Neural cell (in vitro differentiated cells): ENCODE data around the gene PLXNC1. TPM values are rescaled to one million over a fixed set of nuclear protein-coding genes. Genes with fewer than 3 reads are reported as not detected.

Source experiments
- H2AFZ ChIP-seq: fragments of 200-600, 300-800 bp; sonication (generic), shearing (Covaris generic); 2 replicates; pipeline ENCODE4 v1.6.0; 2014; ENCODE audit warnings: low read depth, mild to moderate bottlenecking, antibody characterized with exemption, low read length, moderate library complexity
- H3F3A ChIP-seq: fragments of 200-600 bp; shearing (Covaris generic); 2 replicates; pipeline ENCODE4 v1.6.1; 2016; ENCODE audit warnings: mild to moderate bottlenecking, moderate library complexity, mixed read lengths, antibody characterized with exemption, low read length; ENCODE audit not compliant: insufficient read depth, poor library complexity, severe bottlenecking
- H3K27ac ChIP-seq: fragments of 200-600, 300-800 bp; sonication (generic), shearing (Covaris generic); 2 replicates; pipeline ENCODE4 v1.5.1; 2014; ENCODE audit warnings: mild to moderate bottlenecking, low read length, moderate library complexity
- H3K27me3 ChIP-seq: fragments of 300-800, 200-600 bp; sonication (generic), shearing (Covaris generic); 2 replicates; pipeline ENCODE4 v1.6.0; 2014; ENCODE audit warnings: mild to moderate bottlenecking, low read depth, low read length, moderate library complexity; ENCODE audit not compliant: insufficient read depth
- H3K36me3 ChIP-seq: fragments of 300-800, 200-600 bp; sonication (generic), shearing (Covaris generic); 2 replicates; pipeline ENCODE4 v1.5.1; 2014; ENCODE audit warnings: mild to moderate bottlenecking, antibody characterized with exemption, low read length, moderate library complexity; ENCODE audit not compliant: insufficient read depth
- H3K4me2 ChIP-seq: fragments of 300-800, 200-600 bp; sonication (generic), shearing (Covaris generic); 2 replicates; pipeline ENCODE4 v1.6.0; 2014; ENCODE audit warnings: mild to moderate bottlenecking, low read length
- H3K4me3 ChIP-seq: fragments of 300-800, 200-600 bp; sonication (generic), shearing (Covaris generic); 2 replicates; pipeline ENCODE4 v1.5.1; 2014; ENCODE audit warnings: mild to moderate bottlenecking, low read length, moderate library complexity
- H3K79me2 ChIP-seq: fragments of 200-600 bp; shearing (Covaris generic); replicated peaks from 2 replicates; pipeline ENCODE4 v1.6.0; 2014; ENCODE audit warnings: mild to moderate bottlenecking, low read length, moderate library complexity; ENCODE audit not compliant: insufficient read depth
- H3K9ac ChIP-seq: fragments of 300-800, 200-600 bp; sonication (generic), shearing (Covaris generic); 2 replicates; pipeline ENCODE4 v1.6.1; 2016; ENCODE audit warnings: mild to moderate bottlenecking, low read length, mixed read lengths
- H3K9me2 ChIP-seq: fragments of 200-600 bp; shearing (Covaris generic); 2 replicates; pipeline ENCODE4 v1.6.1; 2016; ENCODE audit warnings: mild to moderate bottlenecking, low read length, mixed read lengths; ENCODE audit not compliant: insufficient read depth
- H3K9me3 ChIP-seq: fragments of 200-600, 300-800 bp; sonication (generic), shearing (Covaris generic); 2 replicates; pipeline ENCODE4 v1.6.1; 2016; ENCODE audit warnings: mild to moderate bottlenecking, mixed run types, low read length, moderate library complexity, mixed read lengths
- H4K20me1 ChIP-seq: fragments of 200-600 bp; shearing (Covaris generic); 2 replicates; pipeline ENCODE4 v1.6.1; 2016; ENCODE audit warnings: mild to moderate bottlenecking, mixed run types; ENCODE audit not compliant: insufficient read depth
- CTCF ChIP-seq: fragments of 450-650 bp; IDR thresholded peaks from 2 replicates; pipeline ENCODE4 v1.5.1; 2014; ENCODE audit warnings: antibody characterized with exemption, mild to moderate bottlenecking, moderate library complexity; ENCODE audit not compliant: poor library complexity, severe bottlenecking
- EP300 ChIP-seq: fragments of 450-650 bp; conservative IDR thresholded peaks from 2 replicates; pipeline ENCODE4 v1.6.1; 2014; ENCODE audit warnings: antibody characterized with exemption, mild to moderate bottlenecking, moderate library complexity; ENCODE audit not compliant: poor library complexity, severe bottlenecking
- EZH2 ChIP-seq: fragments of 200-600, 300-800 bp; shearing (Covaris generic), sonication (generic); IDR thresholded peaks from 2 replicates; pipeline ENCODE4 v1.6.1; 2014; ENCODE audit warnings: antibody characterized with exemption, low read length, borderline replicate concordance, mild to moderate bottlenecking; ENCODE audit not compliant: insufficient read depth, poor library complexity, severe bottlenecking
- MXI1 ChIP-seq: fragments of 450-650 bp; conservative IDR thresholded peaks from 2 replicates; pipeline ENCODE4 v1.6.1; 2014; ENCODE audit warnings: antibody characterized with exemption, mild to moderate bottlenecking; ENCODE audit not compliant: poor library complexity, severe bottlenecking
- POLR2AphosphoS5 ChIP-seq: IDR thresholded peaks from 2 replicates; pipeline ENCODE4 v1.6.1; 2012
- RAD21 ChIP-seq: fragments of 450-650 bp; conservative IDR thresholded peaks from 2 replicates; pipeline ENCODE4 v1.6.1; 2014; ENCODE audit warnings: antibody characterized with exemption, mild to moderate bottlenecking, moderate library complexity
- REST ChIP-seq: IDR thresholded peaks from 2 replicates; pipeline ENCODE4 v1.6.1; 2012; ENCODE audit warnings: borderline replicate concordance
- SMC3 ChIP-seq: fragments of 450-650 bp; conservative IDR thresholded peaks from 2 replicates; pipeline ENCODE4 v1.6.1; 2014; ENCODE audit warnings: antibody characterized with exemption, mild to moderate bottlenecking, moderate library complexity; ENCODE audit not compliant: poor library complexity
- TAF1 ChIP-seq: IDR thresholded peaks from 2 replicates; pipeline ENCODE4 v1.6.1; 2012; ENCODE audit warnings: low read depth
- polyA plus RNA-seq: library from polyadenylated mRNA; depleted of rRNA; stranded (reverse); fragments of >200 nt; gene quantifications from 2 replicates; pipeline ENCODE4 v1.2.3, GENCODE V29; 2014

PLXNC1 gene
- polyA plus RNA-seq, 1 donor from 2014 or later = 76.3 TPM

- H3K9me2 ChIP-seq = no peaks in the 10 kb centered on the region
- no peaks in the 10 kb centered on the region for H4K20me1 ChIP-seq
- H2AFZ ChIP-seq = no peak overlapping the region
- H3K27ac ChIP-seq = no peak overlapping the region
- H3K9me3 ChIP-seq = no peaks in the 10 kb centered on the region
- H3K27me3 ChIP-seq = no peaks in the 10 kb centered on the region
- H3K4me3 ChIP-seq = no peak overlapping the region
- peaks cover under 1% of the 10 kb centered on the region for H3K79me2 ChIP-seq
- no peaks in the 10 kb centered on the region for H3F3A ChIP-seq
- H3K36me3 ChIP-seq = no peaks in the 10 kb centered on the region
- TF ChIP-seq CTCF = no peak
- TF ChIP-seq RAD21 = no peak
- no peak for TF ChIP-seq REST
- TF ChIP-seq EP300 = no peak
- TF ChIP-seq EZH2 = no peak
- TF ChIP-seq MXI1 = no peak
- no peak for TF ChIP-seq POLR2AphosphoS5
- no peak for TF ChIP-seq SMC3
- no peak for TF ChIP-seq TAF1
- no peak overlapping the region for H3K9ac ChIP-seq
- no peak overlapping the region for H3K4me2 ChIP-seq
Observed at GRCh38 chr12:94141892-94142291, 6.5 kb upstream of the PLXNC1 start.

GRCh38 chr12:94143438-94143837, 4.9 kb upstream of the PLXNC1 start:
- TF ChIP-seq TAF1 (no peak), EZH2 (no peak), SMC3 (no peak), RAD21 (no peak), CTCF (no peak), EP300 (no peak), REST (no peak), MXI1 (no peak), POLR2AphosphoS5 (no peak)
- Histone ChIP-seq H3K27ac (no peak overlapping the region), H3K27me3 (no peaks in the 10 kb centered on the region), H3K79me2 (peaks cover 4% of the 10 kb centered on the region), H3K4me2 (no peak overlapping the region), H3F3A (peaks cover 2% of the 10 kb centered on the region), H3K9ac (no peak overlapping the region), H3K9me3 (no peaks in the 10 kb centered on the region), H2AFZ (no peak overlapping the region), H4K20me1 (no peaks in the 10 kb centered on the region), H3K4me3 (no peak overlapping the region), H3K36me3 (no peaks in the 10 kb centered on the region), H3K9me2 (no peaks in the 10 kb centered on the region)
